NT2/D1 (cell line): ENCODE results near the gene TSGA10.

Experiments used
- DNase-seq: peaks from one replicate; pipeline ENCODE4 v3.0.0-alpha.2; 2011; ENCODE audit warnings: low read depth, low spot score
- H3K27me3 ChIP-seq: 2 replicates; pipeline ENCODE4 v1.6.0; 2011; ENCODE audit warnings: mild to moderate bottlenecking; ENCODE audit not compliant: insufficient read length, insufficient read depth
- H3K36me3 ChIP-seq: 2 replicates; pipeline ENCODE4 v1.6.1; 2011; ENCODE audit warnings: mild to moderate bottlenecking, low read length, mixed read lengths; ENCODE audit not compliant: insufficient read depth, insufficient read length
- H3K4me1 ChIP-seq: 2 replicates; pipeline ENCODE4 v1.5.1; 2011; ENCODE audit not compliant: insufficient read depth, insufficient read length
- H3K4me3 ChIP-seq: 2 replicates; pipeline ENCODE4 v1.5.1; 2011; ENCODE audit warnings: low read depth; ENCODE audit not compliant: insufficient read length
- H3K9ac ChIP-seq: 2 replicates; pipeline ENCODE4 v1.6.0; 2011; ENCODE audit warnings: low read depth; ENCODE audit not compliant: insufficient read length
- H3K9me3 ChIP-seq: 2 replicates; pipeline ENCODE4 v1.5.1; 2011; ENCODE audit warnings: mild to moderate bottlenecking, low read length; ENCODE audit not compliant: insufficient read depth
- SUZ12 ChIP-seq: IDR thresholded peaks from 2 replicates; pipeline ENCODE4 v1.6.1; 2011; ENCODE audit not compliant: insufficient read length, insufficient read depth; ENCODE audit errors: extremely low read depth
- YY1 ChIP-seq: IDR thresholded peaks from 2 replicates; pipeline ENCODE4 v1.6.1; 2011; ENCODE audit not compliant: insufficient read length, insufficient read depth
- ZNF274 ChIP-seq: IDR thresholded peaks from 2 replicates; pipeline ENCODE4 v1.6.1; 2011; ENCODE audit warnings: mild to moderate bottlenecking, low read depth, low read length

Gene TSGA10

GRCh38 chr2:99188357-99188756, 33.6 kb upstream of the TSGA10 start:
- Histone ChIP-seq H3K4me3 (no peak overlapping the region), H3K9me3 (no peaks in the 10 kb centered on the region), H3K27me3 (no peaks in the 10 kb centered on the region), H3K9ac (no peak overlapping the region), H3K4me1 (no peaks in the 10 kb centered on the region), H3K36me3 (peaks cover 59% of the 10 kb centered on the region)
- no peak for DNase-seq
- TF ChIP-seq YY1 = no peak
- no peak for TF ChIP-seq SUZ12
- TF ChIP-seq ZNF274 = no peak

DNA sequence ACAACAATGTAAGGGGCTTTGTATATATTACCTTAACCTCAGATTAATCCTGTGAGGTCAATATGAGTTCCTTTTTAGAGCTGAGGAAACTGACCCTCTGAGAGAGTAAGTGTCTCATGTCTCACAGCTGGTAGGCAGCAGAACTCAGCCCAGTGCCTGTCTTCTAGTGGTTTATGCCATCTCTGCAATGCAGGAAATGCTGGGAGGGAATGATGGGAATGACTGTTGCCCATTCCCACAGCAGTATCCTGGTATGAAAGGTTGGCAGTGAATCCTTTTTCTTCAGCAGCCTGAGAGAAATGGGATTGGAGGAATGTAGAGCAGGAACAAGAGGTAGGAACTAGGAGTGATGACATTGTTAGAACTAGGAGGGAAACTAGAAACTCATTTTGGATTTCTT, 32.3 kb upstream of the TSGA10 start:
- no peaks in the 10 kb centered on the region for H3K9me3 ChIP-seq
- TF ChIP-seq SUZ12 = no peak
- TF ChIP-seq YY1 = no peak
- TF ChIP-seq ZNF274 = no peak
- peaks cover 57% of the 10 kb centered on the region for H3K36me3 ChIP-seq
- H3K9ac ChIP-seq = no peak overlapping the region
- no peak for DNase-seq
- no peaks in the 10 kb centered on the region for H3K4me1 ChIP-seq
- no peaks in the 10 kb centered on the region for H3K27me3 ChIP-seq
- H3K4me3 ChIP-seq = no peak overlapping the region

- Histone ChIP-seq H3K9ac (no peak overlapping the region), H3K9me3 (no peaks in the 10 kb centered on the region), H3K4me3 (no peak overlapping the region), H3K4me1 (no peaks in the 10 kb centered on the region), H3K36me3 (peaks cover 38% of the 10 kb centered on the region), H3K27me3 (no peaks in the 10 kb centered on the region)
- no peak for DNase-seq
- no peak for TF ChIP-seq SUZ12
- no peak for TF ChIP-seq YY1
- TF ChIP-seq ZNF274 = no peak
Observed at GRCh38 chr2:99184811-99185210, 30.1 kb upstream of the TSGA10 start.

DNA sequence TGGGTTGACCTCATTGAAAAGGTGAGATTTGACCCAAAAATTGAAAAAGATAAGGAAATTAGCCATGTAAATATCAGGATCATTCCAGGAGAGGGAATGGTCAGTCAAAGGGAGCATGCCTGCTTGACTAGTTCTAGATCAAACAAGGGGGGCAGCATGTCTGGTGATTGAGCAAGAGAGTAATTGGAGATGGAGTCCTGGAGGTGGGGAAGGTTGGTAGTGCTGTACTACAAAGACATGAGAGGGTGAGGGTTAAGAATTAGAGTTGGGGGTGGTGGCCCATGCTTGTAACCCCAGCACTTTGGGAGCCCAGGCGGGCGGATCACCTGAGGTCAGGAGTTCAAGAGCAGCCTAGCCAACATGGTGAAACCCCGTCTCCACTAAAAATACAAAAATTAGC, 28.3 kb upstream of the TSGA10 start:
- DNase-seq = no peak
- H3K9ac ChIP-seq = no peak overlapping the region
- peaks cover 33% of the 10 kb centered on the region for H3K36me3 ChIP-seq
- H3K27me3 ChIP-seq = no peaks in the 10 kb centered on the region
- no peaks in the 10 kb centered on the region for H3K9me3 ChIP-seq
- H3K4me1 ChIP-seq = no peaks in the 10 kb centered on the region
- TF ChIP-seq ZNF274 (no peak), SUZ12 (no peak), YY1 (no peak)
- no peak overlapping the region for H3K4me3 ChIP-seq

DNA sequence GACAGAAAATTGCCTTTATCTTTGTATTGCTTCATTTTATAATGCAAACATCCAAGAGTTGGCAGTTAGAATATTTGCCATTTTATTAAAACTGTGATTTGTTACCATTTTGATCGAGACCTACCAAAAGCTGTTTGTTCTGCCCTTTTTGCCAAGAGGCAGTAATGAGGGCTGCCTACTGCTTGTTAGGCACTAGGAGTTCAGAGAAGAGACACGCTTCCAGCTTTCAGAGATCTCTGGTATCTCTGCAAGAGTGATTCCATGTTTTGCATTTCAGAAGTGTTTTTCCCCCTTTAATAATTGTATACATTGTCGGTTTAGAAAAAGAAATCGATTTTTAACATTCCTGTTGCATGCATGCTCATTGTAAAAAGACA, 26.9 kb upstream of the TSGA10 start:
- DNase-seq = no peak
- H3K9me3 ChIP-seq = no peaks in the 10 kb centered on the region
- H3K4me1 ChIP-seq = no peaks in the 10 kb centered on the region
- TF ChIP-seq SUZ12 (no peak), ZNF274 (no peak), YY1 (no peak)
- peaks cover 31% of the 10 kb centered on the region for H3K36me3 ChIP-seq
- no peaks in the 10 kb centered on the region for H3K27me3 ChIP-seq
- H3K4me3 ChIP-seq = peak overlapping the region; percentile 84
- peak overlapping the region; percentile 93 for H3K9ac ChIP-seq

DNA sequence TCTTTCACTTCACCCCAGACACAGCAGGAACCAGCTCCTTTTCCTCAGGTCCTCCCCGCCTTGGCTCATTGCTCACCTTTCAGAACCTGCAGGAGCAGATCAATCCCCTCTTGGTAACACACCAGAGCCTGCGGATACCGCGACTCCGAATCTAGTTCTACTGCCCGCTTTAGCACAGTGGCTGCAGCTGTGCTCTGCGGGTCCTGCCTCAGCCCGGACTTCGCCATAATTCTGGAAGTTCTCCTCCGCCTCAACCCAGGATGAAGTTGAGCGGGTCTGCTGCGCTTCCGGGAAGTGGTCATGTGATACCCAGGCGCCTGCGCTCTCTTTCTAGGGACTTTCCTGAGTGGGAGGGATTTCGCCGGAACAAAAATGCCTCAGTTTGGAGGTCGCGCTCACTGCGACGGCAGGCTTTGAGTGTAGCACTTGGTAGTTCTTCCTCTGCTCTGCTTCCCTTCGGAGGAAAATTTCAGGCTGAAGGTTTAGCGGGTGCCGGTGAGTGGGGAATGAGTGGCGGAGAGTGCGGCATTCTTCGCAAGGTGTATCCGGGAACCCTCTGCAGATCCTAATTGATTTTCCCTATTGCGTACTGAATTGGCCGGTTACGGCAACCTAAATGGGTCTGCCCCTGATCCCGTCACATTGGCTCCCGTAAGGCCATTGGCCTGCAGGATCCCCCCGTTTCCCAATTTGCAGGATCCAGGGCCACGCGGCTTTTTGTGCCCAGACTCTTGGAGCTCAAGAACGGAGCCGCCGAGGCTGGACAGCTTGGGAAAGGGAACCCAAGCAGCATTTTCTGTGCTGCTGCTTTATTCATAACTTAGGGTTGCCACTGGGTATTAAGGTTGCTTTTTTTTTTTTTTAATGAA, 26.2 kb upstream of the TSGA10 start, which contains the start of the genes MITD1 and MRPL30:
MITD1 (minus strand) TSS at position 304 of the 869 bp plus-strand sequence; CDS start at position 227, 77 bp downstream.
MRPL30 (plus strand) TSS at position 430 of the 869 bp plus-strand sequence. CDS start 5,020 bp downstream, outside the sequence.
- Histone ChIP-seq H3K27me3 (no peaks in the 10 kb centered on the region), H3K36me3 (peaks cover 26% of the 10 kb centered on the region), H3K4me1 (no peaks in the 10 kb centered on the region), H3K4me3 (peak within 1 kb of the TSS; percentile 84), H3K9me3 (no peaks in the 10 kb centered on the region), H3K9ac (peak within 1 kb of the TSS; percentile 93)
- TF ChIP-seq SUZ12 = no peak
- no peak for TF ChIP-seq ZNF274
- TF ChIP-seq YY1 = no peak
- peak; percentile 93 for DNase-seq

GRCh38 chr2:99171377-99172140, 16.8 kb upstream of the TSGA10 start:
- Histone ChIP-seq H3K36me3 (peaks cover 69% of the 10 kb centered on the region), H3K9me3 (no peaks in the 10 kb centered on the region), H3K4me3 (no peak overlapping the region), H3K4me1 (no peaks in the 10 kb centered on the region), H3K27me3 (no peaks in the 10 kb centered on the region), H3K9ac (no peak overlapping the region)
- no peak for TF ChIP-seq SUZ12
- TF ChIP-seq ZNF274 = no peak
- TF ChIP-seq YY1 = no peak
- no peak for DNase-seq
